ENCODE results near the gene ATF7.
"Not testable (repeated sequence)": the region's sequence is repeated elsewhere in the genome, so short reads cannot be mapped to it uniquely, and the experiment has no call there.

ATF7 gene

DNA sequence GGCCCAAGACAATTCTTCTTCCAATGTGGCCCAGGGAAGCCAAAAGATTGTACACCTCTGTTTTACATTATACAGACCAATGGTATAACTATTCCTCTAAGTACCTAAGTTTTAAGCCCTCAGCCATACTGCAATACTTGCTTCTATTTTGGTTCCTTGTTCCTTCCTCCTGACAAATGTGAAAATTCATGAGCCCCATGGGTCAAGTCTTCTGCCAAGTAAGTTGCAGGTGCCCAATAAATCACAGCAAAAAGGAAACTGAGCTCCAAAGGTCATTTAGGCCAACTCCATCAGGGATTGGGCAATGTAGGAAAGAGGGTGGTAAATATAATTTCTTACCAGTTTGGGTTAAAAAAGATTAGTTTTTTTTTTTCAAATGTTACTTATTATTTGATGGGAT is 61.2 kb downstream of the ATF7 start:
- DNase-seq (ENCODE audit: low read depth), result no peak

DNA sequence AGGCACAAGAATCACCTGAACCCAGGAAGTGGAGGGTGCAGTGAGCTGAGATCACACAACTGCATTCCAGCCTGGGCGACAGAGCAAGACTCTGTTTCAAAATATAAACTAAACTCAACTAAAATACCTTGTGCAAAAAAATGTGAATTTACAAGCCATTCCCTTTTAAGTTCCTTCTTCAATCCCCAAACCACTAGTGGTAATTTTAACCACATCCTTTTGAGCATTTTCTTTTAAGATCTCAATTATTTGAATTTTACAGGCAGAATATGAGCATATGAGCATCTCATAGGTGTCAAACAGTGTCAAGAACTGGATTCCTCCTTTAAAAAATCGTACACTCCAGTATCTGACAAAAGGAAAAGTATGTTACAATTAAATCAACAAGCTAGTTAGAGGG is 61.9 kb downstream of the ATF7 start:
- no peak for DNase-seq (ENCODE audit: low read depth)

DNA sequence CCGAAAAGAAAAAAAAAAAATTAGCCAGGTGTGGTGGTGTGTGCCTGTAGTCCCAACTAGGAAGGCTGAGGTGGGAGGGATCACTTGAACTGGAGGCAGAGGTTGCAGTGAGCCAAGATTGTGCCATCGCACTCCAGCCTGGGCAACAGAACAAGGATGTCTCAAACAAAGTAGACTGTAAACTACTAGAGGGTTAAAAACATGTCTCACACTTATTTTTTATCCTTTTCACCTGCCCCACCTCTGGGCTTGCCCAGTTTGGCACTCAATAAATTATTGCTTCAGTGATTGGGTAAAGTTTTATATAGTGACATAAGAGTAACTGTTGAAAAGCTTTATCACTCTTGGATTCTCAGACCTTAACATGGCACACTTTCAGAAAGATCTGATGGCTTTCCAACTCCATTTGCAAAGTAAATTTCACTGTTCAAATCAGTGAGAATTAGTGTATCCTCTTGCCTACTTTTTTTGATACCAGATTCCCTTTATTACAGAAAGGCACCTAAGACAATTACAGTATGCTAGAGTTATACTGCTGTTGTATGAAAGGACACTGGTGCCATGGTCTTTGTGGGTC is 62.6 kb downstream of the ATF7 start:
- DNase-seq (ENCODE audit: low read depth), result no peak

DNA sequence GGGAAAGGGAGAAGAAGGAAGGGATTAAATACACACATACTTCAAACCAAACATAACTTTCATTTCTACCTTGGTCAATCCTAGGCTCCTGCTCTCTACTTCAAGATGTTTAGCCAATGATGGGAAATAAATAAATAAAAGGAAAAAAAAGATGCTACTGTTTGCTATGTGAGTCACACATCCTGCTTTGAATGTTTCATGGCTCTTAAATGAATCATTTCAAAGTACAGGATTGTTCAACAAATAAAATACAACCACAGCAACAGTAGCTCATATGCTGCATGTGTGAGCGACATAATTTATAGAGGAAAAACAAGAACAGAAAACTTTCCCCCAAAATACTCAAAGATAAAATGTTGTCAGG is 64.6 kb downstream of the ATF7 start:
- DNase-seq (ENCODE audit: low read depth), result peak; percentile 86

DNA sequence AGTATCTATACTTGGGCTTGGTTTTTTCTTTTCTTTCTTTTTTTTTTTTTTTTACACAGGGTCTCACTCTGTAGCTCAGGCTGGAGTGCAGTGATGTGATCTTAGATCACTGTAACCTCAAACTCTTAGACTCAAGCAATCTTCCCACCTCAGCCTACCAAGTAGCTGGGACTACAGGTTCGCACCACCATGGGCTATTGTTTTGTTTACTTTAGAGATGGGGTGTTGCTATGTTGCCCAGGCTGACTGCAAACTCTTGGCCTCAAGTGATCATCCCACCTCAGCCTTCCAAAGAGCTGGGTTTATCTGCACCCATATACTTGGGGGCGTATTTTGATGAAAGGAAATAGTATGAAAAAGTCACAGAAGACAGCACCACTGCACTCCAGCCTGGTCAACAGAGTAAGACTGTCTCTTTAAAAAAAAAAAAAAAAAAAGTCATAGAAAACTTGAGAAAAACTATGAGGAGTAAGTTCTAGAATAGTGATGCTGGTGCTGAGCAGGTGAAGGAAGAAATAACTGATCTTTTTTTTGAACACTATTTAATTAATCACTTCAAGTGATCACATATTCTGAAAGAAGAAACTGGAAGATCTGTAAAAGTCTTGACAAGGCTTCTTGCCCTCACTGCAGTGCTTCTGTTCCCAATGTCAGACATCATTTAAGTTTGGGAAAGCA is 65.1 kb downstream of the ATF7 start:
- no peak for DNase-seq (ENCODE audit: low read depth)

DNA sequence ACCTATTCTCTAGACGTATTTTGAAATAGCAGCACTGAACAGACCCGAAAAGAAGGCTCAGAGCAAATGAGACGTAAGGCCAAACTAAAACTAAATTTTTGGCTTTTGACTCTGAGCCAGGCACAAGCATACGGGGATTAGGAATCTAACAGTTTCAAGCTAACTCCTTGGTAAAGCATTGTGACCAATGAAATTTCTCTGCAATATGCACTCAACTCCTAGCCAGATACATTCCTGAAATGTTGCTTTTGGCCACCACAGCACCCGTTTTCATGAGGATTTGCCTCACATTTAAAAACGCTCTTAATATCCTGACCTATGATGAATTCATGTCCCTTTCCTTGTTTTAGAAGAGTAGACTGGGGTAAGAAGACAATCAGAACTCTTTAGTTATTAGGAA is 65.8 kb downstream of the ATF7 start:
- peak; percentile 94 for DNase-seq (ENCODE audit: low read depth)

DNA sequence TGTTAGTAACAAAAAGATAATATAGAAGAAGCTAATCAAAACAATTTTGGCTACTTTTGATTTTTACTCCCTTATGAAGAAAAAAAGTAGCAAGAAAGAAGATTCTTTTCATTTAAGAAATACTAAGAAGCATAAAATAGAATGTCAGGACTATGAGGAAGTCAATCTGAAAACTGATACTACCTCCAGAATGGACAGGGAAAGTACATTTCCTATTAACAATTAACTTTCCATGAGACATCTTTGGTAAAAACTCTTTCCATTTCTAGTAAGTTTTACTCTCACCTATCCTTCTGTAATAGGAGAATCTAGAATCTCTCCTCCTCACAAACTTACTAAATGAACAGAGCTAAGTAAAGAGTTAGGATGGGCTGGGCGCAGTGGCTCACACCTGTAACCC is 67.6 kb downstream of the ATF7 start:
- no peak for DNase-seq (ENCODE audit: low read depth)

DNA sequence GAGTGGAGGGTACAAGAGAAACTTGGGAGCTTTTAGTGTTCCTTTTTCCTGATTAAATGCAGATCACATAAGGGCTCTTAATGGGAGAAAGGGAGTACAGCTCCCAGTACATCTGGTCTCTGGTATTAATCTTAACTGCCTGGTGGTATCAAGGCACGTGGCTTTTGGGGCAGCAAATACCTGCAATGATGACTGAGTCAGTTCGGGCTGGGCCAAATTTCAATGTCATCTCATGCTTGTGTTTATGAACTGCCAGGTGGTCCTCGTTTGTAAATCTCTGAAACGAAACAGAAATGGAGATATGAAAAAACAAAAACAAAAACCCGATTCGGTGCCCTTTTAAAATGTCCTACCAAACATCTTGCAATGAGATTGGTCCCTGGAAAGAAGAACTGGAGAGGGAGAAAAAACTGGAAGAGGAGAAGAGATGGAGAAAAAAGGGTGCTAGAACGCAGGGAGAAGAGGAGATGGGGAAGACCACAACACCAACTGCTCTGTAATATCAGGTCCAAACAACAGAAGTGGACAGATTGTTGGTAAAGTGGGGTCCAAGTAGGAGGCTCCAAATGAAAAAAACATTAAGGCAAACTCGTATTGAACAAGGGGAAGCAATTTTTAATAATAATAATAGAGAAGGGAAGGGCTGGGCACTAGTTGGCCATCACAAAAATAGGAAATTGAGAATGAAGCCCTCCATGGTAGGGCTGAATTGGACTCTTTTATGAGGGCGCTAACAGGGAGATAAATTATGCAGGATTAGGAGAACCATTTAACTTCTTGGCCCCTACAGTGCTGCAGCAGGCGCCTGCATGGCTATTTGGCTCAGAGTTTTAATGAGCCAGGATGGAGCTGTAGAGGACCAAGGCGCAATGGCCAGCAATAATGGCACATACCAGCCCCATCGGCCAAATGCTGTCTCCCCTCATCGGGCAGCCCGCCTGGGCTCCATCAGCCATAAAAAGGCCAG is 73.5 kb downstream of the ATF7 start:
- DNase-seq (ENCODE audit: low read depth), result no peak

DNA sequence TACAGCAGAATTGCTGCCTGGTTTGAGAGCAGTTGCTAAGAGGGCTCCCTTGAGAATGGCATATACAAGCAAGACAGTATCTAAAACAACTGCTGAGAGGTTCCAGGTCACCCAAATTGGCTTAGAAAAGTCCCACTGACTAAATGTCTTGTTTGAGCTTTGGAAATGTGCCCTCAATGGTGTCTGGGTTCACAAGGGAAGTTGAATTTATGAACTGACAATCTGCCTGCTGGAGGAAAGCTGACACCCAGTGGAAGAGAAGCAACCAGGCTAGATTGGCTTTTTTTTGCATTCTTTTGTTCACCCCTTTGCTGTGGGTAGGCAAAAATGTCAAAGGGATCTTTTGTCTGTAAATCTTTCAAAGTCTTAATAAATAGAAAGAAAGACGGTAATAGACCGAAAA is 74.3 kb downstream of the ATF7 start:
- DNase-seq (ENCODE audit: low read depth), result peak; percentile 11

DNA sequence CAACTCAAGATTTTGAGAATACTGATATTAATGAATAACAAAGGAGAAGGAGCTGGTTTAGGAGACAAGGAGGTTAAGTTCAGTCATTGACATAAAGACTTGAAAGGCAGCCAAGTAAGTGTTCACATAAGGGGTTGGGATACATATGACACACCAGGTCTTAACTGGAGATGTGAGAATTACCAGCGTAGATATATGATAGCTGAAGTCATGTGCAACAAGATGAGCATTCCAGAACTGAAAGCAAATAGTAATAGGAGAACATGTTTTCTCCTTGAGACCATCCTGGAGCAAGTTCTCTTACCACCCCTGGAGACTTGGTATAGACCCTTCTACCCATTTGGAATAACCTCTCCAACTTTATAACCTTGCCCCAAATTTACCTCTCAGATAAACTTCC is 75.6 kb downstream of the ATF7 start:
- peak; percentile 40 for DNase-seq (ENCODE audit: low read depth)

DNA sequence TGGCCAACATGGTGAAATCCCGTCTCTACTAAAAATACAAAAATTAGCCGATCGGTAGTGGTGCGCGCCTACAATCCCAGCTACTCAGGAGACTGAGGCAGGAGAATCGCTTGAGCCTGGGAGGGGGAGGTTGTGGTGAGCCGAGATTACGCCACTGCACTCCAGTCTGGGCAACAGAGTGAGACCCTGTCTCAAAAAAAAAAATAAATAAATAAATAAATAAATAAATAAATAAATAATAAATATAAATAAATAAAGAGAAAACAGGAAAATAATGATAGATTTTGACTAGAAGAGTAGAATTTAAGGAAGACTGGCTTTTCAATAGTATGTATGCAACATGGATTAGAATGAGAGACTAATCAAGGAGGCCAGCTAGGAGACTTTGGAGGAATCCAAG is 76.1 kb downstream of the ATF7 start:
- not testable (repeated sequence) for DNase-seq (ENCODE audit: low read depth)

DNA sequence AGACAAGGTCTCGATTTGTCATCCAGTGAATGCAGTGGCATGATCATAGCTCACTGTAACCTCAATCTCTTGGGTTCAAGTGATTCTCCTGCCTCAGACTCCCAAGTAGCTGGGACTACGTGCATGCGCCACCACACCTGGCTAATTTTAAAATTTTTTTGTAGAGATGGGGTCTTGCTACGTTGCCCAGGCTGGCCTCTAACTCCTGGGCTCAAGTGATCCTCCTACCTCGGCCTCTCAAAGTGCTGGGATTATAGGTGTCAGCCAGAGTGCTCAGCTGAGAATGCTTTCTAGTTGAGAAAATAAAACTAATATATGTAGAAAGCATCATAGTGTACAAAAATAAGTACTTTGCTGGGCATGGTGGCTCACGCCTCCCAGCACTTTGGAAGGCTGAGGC is 77.8 kb downstream of the ATF7 start:
- not testable (repeated sequence) for DNase-seq (ENCODE audit: low read depth)

DNA sequence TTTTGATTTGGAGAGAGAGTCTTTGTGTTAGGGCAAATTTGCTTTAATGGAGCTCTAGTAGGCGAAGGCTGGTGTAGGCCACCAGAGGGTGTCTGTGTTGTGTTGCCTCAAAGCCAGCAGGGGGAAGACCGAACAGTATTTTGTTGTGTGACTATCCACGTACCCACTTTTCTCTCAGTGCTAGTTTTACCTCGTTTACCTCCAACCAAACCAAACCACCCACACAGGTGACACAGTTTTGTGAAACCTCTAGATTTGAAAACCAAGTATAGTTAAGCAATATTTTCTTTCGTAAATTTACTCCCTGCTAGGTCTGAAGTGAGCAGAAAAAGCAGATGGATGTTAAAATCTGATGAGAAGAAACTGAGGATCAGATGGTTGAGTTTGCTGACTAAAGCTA is 82.6 kb downstream of the ATF7 start:
- peak; percentile 65 for DNase-seq (ENCODE audit: low read depth)

DNA sequence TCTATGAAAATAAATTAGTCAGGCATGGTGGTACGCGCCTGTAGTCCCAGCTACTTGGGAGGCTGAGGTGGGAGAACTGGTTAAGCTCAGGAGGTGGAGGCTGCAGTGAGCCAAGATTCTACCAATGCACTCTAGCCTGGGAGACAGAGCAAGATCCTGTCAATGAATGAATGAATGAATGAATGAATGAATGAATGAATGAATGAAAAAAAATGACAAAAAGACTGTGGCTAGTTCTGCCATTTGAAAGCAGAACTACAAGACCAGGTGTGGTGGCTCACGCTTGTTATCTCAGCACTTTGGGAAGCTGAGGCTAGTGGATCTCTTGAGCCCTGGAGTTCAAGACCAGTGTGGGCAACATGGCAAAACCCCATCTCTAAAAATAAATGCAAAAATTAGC is 86.7 kb downstream of the ATF7 start:
- DNase-seq (ENCODE audit: low read depth), result no peak

DNA sequence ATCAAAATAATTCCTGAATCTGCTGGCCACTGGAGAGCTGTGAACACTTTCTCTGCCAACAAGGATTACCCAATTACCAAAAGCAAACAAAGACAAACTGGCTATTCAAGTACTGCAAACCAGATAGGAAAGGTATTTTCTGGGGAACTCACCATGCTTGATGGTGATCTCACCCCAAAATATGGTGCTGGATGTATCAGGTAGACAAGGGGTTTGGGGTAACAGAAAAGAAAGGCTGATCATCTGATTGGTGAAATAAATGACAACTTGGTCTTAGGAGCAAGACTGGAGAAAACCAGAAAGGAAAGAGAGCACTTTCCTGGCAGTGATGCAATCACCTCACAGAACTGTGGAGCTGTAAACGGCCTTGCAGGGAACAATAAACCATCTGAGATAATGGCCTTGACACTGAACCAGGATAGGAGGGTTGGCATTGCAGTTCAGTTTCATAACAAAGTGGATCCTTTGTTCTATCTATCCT is 87.9 kb downstream of the ATF7 start:
- peak; percentile 81 for DNase-seq (ENCODE audit: low read depth)

DNA sequence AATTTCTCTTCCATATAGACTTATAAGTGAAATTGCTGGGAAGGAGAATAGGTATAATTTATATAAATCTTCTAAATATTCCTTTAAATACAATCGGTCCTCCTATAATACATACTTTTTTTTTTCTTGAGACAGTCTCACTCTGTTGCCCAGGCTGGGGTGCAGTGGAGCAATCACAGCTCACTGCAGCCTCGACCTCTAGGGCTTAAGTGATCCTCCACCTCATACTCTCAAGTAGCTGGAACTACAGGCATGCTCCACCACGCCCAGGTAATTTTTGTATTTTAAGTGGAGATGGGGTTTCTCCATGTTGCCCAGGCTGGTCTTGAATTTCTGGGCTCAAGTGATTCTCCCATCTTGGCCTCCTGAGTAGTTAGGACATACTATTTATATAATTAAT is 89.2 kb downstream of the ATF7 start:
- no peak for DNase-seq (ENCODE audit: low read depth)

DNA sequence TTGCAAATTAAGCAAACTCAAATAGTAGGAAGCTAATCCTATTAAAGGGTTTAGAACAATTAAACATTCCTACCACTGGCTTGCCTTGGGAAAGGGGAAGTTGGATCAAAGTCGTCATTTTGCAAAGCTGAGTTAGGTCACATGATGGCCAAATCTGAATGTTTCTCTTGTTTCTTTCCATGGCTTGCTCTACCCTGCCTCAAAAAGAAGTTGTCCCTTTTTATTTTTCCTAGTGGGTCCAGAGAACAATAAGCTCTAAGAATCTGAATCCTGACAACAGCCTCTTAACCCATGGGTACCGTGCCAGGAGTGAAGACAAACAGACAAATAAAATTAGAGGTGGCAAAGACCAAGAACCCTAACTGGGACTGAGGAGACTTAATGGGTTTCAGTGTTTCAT is 92.7 kb downstream of the ATF7 start:
- DNase-seq (ENCODE audit: low read depth), result no peak

DNA sequence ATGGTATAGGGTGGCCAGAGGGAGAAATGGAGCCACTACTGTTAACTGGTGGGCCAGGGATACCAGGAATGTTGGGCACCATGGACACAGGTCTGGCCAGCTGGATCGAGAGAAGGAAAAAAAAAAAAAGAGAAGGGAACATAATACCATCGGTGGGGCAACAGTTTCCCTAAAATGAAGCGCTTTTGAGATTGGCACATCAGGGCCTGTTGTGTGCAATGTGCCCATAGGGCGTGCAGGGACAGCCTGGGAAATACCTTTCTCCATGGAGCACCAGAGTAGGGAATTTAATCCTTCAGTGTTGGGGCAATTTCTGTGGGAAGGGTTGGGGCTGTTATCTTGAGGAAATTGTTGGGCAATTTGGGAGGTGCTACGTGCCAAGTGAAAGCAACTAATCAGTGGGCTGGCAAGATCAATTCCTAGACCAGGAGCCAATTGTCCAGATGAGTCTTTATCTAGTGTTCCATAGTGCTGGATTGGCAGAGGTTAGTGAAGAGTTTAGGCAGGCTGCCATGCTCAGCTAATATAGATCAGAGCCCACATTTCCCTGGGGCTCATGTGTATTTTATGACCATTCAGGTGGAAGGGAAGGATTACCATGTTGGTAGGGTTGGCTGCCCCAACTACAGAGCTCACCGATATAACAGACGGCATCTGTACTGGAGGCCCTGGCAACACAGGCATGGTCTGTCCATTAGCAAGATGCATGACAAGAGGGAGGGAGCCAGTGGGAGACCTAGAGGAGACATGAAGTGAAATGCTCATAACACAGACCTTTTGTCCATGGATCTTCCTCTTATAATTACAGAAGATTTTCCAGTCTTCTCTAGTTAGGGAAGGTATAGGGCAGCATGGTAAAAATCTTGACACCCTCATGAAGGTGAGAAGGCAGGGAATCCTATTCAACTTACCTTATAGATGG is 93.4 kb downstream of the ATF7 start:
- peak; percentile 56 for DNase-seq (ENCODE audit: low read depth)

DNA sequence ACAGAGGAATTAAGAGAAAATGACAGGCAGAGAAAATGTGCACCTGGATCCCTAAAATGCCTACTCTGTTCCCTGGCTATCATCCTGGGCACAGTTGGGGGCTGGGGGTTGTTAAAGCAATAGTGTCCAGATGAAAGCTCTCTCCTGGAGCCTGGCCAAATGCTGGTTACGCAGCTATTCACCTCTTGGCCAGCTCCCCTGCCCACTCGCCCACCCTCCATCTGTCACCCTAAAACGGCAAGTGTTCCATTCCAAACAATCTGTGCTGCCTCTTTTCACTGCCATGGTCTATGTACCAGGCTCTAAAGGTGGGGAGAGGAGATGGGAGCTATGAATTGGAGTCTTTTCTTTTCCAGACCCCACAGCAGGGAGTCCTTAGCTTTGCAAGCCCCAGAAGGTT is 94.2 kb downstream of the ATF7 start:
- no peak for DNase-seq (ENCODE audit: low read depth)

DNA sequence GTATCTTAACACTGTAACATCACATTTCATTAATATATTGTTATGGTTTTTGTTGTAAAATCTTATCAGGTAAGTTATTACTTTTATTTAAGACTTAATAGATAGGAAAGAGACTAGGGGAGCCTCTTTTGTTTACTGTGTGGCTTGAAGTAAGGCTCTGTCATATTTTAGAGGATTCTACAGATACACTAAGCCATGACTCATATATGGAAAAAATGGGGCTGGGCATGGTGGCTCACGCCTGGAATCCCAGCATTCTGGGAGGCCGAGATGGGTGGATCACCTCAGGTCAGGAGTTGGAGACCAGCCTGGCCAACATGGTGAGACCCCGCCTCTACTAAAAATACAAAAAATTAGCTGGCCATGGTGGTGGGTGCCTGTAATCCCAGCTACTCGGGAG is 95.3 kb downstream of the ATF7 start:
- DNase-seq (ENCODE audit: low read depth), result no peak

DNA sequence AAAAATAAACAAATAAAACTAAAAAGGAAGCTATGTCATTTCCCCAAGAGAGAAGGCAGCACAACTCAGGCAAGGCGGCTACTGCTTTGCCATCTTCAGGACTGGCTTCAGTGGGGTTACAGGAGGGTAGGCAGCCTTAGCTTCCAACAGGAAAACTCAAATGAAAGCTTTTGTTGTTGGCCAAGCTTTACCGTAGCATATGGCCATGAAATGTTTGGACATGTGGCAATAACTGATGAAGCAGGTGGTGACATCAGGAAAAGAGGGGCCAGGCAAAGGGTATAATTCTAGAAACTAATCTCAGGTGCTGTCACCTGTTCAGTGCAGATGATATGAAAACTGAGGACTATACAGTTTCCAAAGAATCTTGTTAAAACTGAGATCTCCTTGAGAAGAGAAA is 96.1 kb downstream of the ATF7 start:
- no peak for DNase-seq (ENCODE audit: low read depth)

DNA sequence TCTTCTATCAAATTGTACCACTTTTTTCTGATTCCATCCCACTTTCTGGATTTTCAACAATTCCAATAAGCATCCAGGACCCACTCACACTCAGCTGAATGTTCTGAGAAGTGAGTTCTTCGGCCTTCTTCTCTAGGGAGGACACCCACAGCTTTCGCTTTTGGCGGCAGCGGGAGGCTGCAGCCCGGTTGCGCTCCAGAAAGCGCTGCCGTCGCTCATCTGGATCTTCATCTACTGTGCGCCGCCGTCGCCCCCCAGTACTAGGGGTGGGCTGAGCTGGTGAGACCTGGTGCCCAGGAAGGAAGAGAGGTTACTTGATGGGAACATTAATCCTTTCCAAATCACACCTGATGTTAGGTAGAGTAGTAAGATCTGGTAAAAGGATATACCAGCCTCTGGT is 101.7 kb downstream of the ATF7 start:
- DNase-seq (ENCODE audit: low read depth), result no peak
